ENCODE data around the gene UTS2B.

Gene UTS2B

DNA sequence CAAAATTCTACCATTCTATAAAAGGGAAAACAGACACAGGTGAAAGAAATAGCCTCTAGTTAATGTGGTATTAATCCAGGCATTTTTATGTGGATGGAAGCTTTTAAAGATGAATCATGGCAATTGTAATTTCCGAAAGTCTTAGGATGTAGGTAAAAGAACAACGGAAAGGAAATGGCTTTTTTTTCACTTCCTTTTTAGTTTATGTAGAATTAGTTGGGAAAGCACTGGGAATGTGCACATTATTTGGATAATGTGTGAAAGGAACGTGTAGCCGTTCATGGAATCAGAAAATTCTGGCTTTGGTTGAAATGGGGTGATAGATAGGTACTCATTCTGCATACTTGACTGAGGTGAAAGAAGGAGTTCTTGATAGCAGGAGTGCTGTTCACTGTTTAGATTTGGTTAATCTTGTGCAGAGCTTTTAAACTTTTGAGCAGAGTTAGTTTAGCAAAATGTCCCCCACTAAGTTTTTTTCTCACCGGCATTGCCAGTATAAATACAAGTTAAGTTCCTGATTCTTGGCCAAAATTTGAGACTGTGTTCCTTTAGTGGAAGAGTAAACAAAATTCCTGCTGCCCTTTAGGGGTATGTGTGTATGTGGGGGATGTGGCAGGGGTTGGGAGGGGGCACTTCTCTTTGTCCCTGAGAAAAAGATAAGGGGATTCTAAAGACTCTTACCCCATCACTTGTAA lies 20.2 kb upstream of the UTS2B start:
- DNase-seq = no peak

DNA sequence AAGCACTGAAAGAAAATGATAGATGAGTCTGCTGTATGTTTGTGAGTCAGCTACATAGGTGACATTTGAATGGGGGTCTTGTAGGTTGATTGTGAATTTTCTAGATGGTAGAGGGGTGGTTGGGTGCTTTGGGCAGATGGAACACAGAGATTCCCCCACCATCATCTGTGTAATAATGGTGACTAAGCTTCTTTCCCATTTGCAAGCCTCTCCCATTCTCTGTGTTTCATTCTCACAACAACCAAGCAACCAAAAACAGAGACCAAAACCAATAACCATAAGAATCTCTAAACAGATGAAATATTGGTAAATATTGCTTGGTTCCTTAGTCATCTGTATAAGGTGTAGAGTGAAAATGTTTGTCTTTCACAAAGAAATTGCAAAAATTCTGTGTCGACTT lies 17.8 kb upstream of the UTS2B start:
- no peak for DNase-seq

DNA sequence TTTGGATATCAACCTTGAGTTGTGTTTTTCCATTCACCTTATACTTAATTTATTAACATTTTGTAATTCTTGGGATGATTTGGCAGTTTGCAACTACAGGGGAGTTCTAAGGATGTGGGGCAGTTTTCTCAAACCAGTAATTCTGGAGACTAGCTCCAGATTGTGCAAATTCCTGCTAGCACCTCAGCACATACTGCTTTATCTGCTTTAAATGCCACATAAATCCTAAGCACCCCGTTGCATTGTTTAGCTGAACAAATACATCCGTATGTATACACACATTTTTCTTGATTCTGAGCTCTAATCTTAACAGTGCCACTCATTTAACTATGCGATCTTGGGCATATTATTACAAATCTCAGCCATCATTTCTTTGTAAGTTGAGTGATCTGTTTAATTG lies 16.9 kb upstream of the UTS2B start:
- DNase-seq = no peak

DNA sequence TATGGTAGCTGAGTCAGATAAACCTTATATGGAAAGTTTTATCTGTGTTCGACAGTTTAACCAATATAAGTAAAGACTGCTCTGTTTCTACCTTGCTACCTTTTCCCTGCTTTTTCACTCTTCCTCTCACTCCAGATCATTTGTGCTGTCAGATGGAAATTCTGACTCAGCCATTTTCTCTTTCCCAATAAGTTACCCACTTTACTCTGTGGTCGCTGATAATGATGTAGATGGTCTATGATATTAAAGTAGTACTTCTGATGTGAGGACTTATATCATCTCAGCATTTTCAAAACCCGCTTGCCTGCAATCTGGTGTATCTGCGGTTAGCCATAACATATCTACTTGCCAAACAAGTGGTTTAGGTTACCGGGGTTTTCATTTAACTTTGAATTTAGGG lies 15.0 kb upstream of the UTS2B start:
- no peak for DNase-seq

DNA sequence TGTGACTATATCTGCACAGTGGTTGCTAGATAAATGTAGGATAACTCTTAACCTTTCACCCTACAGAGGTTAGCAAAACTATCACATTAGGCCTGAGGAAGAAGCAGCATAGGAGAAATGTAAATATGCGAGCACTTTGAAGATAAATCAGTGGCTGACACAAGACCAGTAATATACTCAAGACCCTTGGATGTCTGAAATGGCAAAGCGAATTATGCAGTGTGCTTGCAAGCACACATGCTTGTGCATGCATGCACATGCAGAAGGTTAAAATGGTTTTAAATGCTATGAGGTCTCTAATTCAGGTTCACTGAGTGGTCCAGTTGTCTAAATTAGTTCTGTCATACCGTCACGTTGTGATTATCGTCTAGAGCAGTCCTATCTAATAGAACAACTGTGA lies 13.6 kb upstream of the UTS2B start:
- no peak for DNase-seq

DNA sequence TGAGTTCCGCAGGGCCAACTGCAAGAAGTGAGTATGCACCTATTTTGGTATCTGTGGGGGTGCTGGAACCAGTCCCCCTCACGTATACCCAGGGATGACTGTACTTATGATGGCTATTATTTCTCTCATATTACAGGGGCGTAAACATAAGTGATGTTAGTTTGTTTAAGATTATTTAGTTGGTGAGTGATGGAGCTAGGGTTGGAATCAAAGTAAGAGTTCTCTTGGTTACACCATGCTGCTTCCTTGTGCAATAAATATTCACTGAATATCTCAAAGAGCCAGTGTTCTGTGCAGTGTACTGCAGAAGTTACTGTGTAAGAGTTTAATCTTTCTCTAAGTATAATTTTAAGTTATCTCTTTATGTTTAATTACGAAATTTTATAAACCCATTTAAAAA lies 12.8 kb upstream of the UTS2B start:
- no peak for DNase-seq

DNA sequence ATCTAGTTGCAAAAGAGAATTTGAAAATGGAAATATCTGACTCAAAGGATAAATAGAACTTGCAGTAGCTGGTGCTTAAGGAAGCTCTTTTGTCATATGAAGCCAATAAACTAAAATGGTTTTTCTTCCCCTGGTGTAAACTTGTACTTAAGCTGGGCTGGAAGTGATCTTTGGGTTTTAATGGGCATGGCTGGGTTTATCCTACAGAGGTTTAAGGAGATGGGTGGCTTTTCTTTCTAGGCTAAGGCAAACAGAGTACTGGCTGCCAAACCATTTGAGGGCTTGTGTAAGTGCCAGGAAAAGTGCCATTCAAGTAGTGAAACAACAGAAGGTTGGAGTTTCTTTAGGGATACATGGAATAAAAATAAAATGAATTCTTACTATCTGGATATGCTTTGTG lies 12.1 kb upstream of the UTS2B start:
- peak in 1 of 2 experiments; percentile 6 for DNase-seq

DNA sequence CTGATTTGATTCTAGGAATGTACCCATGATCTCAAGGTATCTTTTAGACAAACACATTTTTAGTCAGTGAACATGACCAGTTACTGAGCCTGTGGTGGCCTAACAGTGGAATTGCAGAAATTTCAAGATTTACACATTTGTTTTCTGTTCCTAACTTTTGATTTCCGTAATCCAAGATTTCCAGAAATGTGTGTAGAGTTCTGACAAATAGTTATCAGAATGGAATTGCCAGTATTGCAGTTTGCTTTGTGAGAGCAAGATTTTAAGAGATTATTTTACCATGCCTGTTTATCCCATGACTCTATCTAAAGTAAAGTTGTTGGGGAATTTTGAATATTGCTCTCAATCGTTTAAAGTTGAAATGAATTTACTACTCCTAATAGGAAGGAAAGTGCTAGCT lies 11.7 kb upstream of the UTS2B start:
- no peak for DNase-seq

DNA sequence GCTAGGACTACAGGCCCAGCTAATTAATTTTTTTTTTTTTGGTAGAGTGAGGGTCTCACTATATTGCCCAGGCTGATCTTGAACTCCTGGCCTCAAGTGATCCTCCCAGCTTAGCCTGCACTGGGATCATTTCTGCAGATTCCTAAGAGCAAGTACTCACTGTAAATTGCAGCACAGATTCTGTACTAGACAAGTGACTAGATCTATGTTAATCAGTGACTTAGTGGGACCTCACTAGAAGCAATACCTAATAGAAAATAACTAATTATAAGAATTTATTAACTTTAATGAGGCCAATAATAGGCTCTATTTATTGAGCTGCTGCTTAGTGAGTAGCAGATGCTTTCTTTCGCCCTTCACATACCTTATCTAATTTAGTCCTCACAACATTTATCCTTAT lies 10.6 kb upstream of the UTS2B start:
- DNase-seq = no peak

DNA sequence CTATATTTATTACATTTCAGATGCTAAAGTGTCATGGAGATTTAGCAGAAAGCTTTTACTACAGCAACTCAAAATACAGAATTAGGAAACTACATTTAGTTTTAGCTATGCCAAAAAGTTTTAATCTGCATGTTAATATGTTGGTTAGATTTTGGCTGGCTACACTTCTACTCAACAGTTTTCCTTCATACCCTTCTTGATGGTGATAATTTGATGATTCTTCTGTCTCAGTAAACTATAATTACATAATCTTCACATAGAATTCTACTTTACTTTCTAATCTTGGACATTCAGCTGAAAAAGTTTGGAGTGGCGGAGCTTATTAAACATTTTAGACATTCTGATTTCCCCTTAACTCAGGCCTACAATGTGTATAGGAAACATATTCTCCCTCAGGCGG lies 10.0 kb upstream of the UTS2B start:
- DNase-seq = no peak

DNA sequence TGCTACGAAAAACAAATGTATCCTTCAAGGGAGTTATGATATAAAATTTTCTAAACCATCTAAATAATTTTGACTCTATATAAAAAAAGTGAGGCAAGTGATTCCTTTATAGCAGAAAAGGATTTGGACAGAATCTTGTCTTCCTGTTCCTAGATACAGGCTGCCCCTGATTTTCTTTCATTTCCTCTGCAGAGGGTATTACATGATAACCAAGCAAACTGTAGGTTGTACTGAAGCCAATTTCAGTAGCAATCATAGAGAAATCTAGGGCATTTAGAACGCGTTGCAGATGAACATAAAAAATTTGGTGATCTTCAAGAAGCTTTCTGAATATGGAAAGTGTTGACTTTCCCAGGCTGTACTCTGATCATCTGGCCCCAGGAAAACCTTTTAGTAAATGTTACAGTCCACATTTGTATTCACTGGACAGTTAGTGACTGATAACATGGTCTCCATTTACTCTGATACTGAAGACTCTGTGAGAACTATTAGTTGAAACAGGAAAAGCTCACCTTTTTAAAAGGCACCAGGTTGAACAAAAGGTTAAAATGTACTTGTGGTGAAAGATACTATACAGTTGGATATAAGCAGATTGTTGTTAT lies 9.1 kb upstream of the UTS2B start:
- DNase-seq = no peak

DNA sequence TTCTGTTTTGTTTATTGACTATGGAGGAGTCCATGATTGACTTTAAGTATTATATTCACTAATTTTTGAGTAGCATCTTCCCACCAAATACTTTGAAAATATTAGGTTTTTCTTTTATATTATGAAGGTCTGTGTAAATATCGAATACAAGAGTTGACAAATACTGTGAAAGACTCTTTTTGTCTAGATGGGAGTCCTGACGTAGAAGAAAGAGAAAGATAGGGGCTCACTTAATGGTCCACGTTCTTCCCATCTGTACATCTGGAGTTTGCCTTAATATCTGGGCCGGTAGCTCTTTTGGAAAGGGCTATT lies 7.8 kb upstream of the UTS2B start:
- no peak for DNase-seq

DNA sequence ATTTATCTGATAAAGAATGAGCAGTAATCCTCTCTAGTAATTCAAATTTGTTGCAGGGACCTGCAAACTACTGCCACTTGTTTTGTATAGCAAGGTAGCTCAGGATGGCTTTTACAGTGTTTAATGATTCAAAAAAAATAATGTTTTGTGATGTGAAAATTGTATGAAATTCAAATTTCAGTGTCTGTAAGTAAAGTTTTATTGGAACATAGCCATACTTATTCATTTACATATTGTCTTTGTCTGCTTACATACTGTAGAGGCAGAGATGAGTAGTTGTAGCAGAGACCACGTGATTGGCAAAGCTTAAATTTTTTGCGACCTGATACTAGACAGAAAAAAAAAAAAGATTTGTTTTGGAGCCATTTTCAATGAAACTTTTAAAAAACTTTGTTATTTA lies 6.5 kb upstream of the UTS2B start:
- DNase-seq = no peak

DNA sequence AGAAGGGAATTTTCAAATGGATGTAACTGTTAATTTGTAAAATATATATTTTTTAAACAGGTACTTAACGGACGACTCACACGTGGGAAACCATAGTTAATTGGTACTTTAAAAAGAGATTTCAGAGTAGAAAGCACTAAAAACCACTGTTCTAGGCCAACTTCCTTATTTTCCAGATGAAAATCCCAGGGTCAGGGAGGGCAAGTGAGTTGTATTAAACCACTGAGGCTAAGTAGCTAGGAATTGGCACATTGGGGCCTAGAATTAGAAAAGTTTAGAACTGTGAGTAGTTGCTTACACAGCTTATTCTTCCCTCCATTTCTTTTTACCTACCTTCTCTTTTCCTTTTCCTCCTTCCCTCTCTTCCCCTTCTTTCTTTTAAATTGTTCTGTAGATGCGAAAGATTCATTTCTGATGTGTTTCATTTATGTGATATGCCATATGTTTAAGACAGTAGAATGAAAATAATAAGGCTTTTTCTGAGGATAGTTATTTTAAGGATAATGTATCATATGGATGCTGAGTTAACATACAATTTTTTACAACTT lies 4.1 kb upstream of the UTS2B start:
- DNase-seq = no peak

DNA sequence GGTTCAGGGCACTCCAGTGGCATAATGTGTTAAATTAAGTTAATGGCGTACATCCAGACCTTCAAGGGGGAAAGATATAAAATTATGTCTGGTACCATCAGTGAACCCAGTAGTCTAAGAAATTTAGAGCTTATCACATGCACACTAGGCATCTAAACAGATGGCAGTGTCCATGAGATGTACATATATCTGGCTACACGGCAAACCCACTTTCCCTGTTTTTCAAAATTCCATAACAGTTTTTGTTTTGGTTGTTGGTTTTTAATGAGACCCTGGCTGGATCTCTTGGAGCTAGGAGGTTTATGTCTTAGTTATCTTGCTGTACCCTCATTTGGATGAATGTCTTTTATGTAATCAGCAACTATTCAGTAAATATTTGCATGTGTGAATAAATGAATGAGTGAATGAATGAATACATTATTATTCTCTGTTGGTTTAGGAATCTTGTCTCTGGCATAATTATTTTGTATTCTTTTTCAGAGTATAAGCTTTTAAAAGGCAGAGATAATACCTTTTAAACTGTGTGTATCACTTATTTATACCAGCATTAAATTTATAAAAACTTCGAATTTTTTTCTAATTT lies 3.1 kb upstream of the UTS2B start:
- DNase-seq = no peak

DNA sequence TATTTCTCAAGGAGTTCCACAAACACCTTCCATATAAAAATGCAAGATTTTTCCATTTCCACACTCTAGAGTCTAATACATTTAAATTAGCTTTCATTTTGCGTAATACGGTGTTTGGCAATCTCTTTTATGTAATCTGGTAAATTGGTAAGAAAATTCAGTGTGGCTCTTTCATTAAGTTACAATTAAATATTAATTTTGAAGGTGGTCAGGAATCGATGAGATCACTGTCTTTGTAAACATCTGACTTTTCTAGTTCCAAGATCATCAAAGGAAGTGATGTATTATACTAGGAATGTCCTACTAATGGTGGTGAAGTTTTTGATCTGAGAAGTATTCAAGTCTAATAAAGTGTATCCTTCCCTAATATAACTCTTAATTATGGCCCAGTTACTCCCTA lies 1.1 kb upstream of the UTS2B start:
- DNase-seq = no peak

DNA sequence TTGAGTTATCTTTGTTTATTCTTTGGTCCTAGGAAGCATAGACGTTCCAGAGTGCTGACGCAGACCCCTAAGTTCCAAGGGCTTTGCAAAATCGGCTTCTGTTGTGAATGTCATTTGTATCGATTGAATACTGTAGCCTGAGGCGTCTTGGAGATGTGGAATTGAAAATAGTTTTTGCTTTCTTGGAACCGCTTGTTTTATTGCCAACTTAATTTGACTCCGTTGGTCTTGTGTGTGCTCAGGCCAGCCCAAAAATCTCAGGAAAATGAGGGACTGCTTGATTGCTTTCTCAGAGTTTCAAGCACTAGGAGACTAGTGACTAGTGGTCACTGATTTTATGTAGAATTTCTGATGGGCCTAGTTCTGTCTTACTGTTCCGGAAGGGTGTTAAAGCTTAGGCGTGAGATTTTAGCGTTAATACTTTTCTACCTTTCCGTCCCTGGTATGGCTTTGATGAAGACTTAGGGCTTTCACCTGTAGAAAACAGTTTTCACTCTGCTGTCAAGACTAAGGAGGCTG lies 263 bp upstream of the UTS2B start:
- no peak for DNase-seq

DNA sequence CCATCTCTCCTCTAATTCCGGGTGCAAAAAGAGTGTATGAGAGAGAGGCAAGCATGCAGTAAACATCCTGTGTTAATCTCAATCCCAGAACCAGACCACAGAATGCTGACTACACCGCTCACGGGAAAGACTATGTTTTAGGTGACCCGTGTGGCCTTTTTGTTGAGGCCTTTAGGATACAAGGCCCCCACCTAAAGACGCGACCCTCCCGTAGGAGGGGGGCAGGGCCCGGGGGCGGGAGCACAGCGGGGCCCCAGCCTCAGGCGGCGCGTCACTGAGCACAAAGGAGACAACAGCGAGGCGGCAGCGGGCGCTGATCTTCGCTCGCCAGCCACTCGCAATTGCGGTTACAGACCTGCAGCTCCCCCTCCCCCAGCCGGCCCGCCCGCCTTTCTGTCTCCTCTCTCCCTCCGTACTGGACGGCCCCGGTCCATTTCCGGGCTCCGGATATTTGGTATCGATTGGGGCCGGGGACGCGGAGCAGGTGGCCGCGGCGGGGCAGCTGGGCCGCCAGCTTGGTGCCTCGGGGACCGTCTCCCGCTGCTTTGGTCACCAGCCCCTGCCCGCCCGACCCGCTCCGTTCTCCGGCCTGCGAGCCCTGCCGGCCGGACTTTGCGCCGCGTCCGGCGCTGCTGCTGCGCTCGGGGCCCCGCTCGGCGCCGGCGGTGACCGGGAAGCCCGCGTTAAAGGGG lies 1.2 kb downstream of the UTS2B start, which contains the start of gene CCDC50:
Gene CCDC50, plus strand, starts transcription at position 433 of the 692 bp plus-strand sequence. CDS start 281 bp downstream, outside the sequence.
- peak in 1 of 2 experiments; percentile 64 for DNase-seq

DNA sequence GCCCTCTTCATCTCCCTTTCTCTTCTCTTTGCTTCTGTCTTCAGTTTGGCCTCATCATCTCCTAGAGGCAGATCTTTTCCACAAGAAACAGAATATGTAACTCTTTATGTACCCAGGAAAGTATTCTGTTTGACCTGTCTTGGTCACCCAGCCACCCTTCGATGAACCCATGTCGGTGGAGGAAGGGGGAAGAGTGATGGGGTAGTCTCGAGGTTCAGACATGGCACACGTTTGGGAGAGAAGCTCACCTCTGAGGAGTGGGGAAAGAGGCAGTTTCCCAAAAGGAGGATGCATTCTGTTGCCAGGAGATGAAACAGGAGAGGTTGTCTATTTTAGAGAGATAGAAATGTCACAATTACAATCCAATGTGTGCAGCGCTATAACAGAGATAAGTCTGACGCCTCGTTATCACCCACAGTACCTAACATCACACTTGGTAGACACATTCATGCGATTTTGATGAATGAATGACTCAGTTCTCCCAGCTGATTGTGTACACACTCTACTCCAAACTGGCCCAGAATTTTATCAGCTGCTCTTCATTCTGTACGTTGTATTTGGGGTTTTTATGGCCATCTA lies 1.9 kb downstream of the UTS2B start:
- DNase-seq = no peak

DNA sequence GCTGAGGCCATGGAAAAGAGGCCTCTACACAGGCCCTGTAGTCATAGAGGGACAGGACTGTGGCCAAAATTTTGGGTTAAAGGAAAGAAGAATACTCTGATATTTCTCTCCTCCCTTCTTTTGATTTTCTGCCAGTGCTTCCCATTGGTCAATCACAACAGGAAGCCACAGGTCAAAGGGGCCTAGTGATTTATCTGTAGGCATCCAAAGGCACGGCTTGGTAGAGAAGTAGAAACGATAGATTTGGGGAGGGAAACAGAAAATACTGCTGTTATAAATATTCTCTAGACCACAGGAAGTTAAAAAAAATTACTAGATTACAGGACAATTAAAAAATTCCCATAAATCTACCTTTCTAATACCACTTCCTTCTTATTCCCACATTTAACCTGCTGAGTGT lies 2.8 kb downstream of the UTS2B start:
- DNase-seq = no peak

DNA sequence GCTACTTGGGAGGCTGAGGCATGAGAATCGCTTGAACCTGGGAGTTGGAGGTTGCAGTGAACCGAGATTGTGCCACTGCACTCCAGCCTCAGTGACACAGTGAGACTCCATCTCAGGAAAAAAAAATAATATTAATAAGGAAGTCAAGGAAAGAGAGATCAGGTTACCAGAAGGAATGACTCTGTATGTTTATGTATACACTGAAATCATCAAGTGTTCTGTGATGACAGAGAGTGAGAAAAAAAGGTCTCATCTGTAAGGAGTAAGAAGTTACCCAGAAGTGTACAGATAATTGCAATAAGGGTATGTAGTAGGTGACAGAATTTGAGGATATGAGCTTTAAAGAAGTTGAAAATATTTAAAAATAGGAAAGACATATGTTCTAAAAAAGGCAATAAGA lies 5.4 kb downstream of the UTS2B start:
- DNase-seq = no peak

DNA sequence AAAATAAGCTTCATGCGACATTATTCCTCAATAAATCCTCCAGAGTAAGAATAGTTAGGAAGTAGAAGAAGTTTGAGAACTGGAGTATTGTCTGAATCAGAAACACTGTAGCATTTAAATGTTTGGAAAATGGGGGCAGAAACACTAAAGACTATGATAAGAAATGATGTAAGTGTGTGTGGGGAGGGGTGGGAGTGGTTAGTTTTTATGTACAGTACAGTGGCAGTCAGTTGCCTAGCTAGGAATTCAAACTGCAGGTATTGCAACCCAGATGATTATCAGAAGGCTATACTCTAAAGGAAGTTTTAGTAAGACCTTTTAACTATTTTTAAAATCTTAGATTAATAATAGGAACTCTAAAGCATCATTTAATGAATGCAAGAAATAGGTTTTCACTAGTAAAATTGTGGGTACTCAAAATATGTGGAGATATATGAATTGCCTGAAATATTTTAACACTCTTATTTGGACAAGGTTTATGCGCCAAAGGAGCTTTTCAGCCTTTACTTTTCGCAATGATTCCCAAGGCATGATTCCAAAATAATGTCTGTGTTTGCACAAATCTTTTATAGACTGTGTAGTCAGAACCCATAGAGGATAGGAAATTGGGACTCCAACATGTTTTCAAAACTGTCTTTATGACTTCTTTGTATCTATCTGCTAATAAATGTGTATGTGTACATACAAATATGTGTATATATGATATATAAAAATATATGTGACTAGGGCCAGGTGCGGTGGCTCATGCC lies 9.1 kb downstream of the UTS2B start:
- no peak for DNase-seq

DNA sequence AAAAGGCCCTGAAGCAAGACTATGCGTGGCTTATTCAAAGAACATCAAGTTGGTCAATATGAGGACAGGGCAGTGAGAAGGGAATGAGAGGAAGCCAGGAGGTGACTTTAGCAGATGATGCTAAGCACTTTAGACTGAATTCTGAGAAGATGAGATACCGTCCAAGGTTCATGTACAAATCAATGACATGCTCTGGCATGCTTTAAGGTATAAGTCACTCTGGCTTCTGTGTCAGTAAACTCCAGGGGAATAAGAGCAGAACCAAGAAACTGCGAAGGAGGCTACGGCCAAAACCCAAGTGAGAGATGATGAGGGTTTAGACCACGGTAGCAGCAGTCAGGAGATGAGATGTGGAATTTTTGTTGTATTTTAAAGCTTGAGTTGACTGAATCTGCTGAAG lies 10.0 kb downstream of the UTS2B start:
- no peak for DNase-seq
